GM18907 (cell line): ENCODE measurements around the gene NFASC.

Source experiments
- ATAC-seq: cut with Tn5 transposase; IDR thresholded peaks from one replicate; pipeline ENCODE4 v1.9.1; 2021; ENCODE audit warnings: mild to moderate bottlenecking, moderate library complexity; ENCODE audit not compliant: unreplicated experiment

The NFASC gene

DNA sequence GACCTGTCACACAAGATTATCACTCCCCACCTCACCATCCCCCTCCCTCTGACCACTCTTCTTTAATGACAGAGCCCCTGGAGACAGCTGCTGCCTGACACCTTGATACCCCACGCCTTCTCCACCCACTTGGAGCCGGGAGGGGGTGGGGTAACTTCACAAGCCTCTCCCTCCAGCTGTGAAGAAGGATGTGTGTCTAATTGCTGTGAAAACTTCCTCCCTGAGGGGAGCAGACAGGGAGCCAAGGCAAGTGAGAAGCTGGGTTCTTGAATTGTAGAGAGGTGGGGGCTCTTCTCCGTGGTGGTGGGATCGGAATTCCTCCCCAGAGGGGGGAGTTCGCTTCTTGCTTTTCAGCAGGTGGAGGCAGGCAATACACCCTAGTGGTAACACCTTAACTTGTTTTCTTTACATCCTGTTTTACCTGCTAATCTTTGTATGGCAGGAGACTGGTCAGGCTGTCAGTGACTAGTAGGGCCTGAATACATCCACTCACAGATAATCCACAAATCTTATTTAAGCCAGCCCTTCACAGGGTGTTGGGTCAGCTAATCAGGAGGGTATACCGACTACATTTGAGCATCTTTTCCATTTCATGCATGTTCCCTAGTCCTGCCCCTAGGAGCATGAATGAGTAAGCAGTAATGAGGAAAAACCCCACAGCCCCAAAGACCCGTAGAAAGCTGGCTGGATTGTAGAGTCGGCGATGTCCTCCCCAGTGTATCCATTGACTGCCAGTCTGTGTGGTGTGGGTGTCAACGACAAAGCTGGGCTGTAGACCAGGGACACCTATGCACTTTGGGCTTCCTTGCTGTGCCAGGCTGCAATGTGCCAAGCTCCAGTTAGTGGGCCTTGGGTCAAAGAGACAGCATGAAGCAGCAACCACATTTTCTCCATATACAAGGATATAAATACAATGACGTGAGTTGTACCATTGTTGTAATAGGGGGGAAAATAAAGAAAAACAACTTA lies 57.3 kb downstream of the NFASC start:
- no peak for ATAC-seq

DNA sequence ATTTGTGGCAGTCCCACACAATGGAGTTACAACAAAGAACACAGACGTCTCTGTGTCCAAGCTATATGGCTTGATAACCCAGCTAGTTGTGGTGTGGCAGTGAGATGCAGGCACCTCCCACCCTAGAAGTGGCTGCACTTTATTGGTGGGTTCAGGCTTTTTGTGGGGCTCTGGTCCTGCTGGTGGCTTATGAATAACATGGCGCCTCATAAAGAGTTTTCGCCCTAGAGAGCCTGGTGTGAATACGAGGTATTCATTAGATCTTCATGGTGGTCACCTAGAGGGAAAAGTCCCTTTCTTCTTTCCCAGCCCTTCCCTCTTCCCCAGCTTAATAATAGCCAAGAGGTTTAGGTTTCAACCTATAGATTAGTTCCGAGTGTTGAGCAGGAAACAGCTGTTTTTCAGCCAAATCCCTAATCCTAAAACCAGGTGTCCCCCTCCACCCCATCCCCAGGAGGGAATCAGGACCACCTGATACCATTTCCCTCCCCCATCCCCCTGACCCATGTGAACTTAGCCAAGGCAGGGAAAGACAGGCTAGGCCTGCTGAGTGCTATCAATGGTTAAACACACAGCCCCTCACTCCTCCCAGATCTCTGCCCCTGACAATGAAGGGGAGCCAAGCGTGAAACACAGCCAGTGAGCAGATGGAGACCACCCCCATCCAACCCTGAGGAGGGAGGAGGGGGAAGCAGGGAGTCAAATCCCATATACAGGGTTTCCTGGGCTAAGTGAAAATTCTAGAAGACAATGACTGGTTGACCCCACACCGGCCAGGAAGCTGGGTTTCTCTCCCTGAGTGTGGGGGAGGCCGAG lies 58.2 kb downstream of the NFASC start:
- no peak for ATAC-seq

DNA sequence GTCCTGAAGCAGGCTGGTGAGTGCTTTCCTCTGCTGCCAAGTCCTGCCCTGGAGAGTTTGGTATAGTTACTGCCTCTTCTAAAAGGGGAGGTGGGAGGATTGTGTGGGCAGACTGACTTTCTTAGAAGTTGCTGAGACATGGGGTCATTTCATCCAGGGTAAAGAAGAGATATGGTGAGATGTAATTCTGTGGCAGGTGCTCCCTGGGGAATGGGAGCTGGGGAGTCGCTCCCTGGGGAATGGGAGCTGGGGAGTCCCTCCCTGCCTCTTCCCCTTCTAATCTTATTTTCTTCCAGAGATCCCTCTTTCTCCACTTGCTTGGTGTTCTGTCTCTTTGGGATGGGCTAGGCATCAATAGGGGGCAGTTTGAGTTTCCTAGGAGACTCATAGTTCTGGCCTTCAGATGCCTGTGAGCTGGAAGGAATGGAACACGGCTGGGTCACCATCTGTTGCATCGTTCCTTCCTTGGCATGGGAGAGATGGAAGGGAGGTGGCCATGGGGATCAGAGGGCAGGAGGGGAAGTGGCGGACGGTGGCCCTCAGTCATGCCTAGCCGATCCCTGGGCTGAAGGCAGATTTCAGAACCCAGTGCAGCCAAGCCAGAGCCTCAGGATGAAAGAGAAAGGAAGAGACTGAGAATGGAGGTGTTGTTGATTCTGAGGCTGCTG lies 59.0 kb downstream of the NFASC start:
- no peak for ATAC-seq

DNA sequence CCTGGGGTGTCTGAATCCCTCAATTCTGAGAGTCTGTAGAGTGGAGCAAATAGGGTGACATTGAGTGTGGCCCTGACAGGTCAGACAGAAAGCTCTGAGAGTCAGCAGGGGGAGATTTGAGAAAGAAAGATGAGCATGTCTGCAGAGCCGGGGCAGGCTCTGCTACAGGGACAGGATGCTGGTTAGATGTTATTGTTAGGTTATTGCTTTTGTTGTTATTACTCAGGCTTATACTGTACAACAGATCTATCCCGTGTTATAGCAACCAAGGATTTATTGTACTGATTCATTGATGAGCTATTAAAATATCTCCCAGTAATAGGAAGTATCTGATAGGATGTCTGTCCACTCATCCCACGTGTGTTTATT lies 59.5 kb downstream of the NFASC start:
- ATAC-seq, result no peak

DNA sequence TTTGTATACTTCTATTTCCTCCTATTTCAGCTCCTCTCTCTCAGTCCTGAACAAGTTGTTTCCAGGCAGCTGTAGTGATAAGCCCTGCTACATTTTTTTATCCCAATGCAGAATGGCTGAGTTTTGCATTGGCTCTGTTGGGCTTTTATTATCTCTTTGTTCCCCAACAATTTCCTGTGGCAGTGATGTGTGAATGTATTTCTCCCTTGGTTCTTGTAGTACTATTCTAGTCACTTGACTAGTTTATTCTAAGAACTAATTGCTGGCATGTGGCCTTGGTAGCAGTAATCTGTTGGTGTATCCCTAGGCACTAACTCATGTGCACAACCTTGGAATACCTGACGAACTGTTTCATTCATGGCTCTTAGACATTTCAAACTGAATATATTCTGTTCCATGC lies 60.7 kb downstream of the NFASC start:
- no peak for ATAC-seq

DNA sequence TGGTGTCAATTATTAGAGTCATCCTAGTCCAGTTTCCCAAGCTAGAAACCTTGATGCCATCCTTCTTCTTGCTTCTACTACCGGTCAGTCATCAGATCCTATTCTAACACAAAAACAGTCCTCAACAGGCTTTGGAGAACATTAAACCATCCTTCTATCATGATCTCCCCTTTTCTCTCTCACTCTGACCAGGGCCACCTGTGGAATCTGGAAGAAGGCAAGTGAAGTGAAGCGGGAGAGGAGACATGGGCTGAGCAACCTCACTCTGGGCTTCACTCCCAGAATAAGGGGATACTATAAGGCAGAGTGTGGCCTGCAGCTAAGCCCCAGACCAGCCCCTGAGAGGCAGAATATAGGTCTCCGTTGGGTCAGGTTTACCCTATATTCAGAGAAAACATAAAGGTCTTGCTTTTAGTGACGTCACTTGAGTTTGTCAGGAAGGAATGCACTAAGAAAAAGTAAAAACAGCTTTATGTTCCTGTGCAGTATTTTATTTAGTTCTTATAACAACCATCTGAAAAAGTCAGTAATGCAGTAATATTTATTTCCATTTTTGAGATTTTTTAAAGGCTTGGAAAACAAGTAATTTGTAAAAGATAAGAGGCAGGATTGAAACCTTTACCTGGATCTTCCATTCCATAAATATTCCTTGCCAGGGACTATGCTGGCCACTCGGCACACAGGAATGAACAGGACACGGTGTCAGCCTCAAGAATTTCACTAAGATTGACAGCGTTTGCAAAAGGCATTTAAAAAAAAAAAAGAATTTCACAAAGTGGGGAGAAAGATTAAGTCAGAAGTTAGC lies 61.3 kb downstream of the NFASC start:
- ATAC-seq, result no peak

DNA sequence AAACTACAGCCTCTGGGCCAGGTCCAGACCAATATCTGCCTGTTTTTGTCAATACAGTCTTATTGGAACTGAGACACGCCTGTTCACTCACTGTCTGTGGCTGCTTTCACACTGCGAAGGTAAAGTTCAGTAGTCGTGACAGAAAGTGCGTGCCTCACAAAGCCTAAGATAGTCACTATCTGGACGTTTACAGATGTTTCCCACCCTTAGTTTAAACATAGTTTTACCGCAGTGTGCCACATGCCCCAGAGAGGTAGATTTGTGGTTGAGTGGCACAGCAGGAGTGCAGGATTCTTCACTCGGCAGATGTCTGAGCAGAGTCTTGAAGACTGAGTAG lies 61.9 kb downstream of the NFASC start:
- no peak for ATAC-seq

DNA sequence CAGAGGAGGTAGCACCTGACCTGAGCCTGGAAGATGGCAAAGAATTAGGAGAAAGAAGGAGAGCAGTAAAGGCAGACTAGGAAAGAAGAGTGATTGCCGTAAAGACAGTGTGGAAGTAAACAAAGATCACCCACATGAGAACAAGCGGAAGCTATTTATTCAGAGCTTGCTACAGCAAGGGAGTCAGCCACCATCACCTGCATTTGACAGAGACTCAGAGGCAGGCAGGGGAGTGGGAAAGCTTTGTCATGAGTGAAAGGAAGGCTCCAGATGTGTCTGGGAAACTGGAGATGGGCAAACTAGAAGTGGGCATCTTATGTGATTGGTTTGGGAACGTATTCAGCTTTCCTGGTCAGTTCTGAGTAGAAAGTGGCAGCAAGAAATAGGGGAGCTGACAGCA lies 64.5 kb downstream of the NFASC start:
- no peak for ATAC-seq

DNA sequence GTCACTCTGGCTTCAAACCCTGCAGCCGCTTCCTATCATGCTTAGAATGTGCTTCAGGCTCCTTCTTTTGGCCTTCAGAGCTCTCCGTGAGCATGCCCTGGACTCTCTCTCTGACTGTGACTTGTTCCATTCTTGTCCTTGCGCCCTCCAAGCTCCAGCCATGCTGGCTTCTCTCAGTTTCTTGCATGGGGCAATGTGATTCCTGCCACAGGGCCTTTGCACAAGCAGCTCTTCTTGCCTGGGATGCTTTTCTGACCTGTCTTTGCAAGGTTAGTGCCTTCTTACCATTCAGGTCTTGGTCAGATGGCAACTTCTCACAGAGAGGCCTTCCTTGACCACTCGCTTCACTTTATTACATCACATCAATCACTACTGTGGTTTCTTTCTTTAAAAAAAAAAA lies 66.1 kb downstream of the NFASC start:
- ATAC-seq, result no peak

DNA sequence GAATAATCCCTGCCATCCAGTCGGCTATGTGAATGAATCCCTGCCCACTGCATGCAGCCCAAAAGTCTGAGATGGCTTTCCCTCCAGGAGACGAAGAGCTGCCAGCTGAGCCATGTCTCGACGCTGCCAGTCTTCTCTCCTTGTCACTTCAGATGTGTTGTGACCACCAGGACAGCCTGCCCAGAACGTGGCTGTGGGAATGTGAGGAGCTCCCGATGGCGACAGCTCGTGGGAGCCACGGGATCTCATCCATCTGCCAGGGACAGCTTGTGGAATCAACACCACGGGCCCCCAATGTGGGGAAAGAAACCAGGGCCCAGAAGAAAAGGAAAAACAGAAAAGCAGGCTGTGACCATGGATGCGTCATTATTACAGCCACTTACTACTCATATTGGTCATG lies 67.2 kb downstream of the NFASC start:
- ATAC-seq, result no peak

DNA sequence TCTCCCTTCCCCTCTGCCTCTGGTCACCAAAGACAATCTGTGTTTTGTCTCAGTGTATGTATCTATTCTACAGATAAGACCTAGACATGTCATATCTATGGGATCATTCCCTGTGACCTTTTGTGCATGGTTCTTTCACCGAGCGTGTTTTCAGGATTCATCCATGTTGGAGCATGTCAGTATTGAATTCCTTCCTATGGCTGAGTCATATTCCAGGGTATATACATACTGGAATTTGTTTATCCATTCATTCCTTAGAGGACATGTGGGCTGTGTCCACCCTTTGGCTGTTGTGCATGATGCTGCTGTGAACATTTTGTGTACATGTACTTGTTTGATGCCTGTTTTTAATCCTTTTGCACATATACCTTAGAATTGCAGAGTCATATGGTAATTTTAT lies 69.9 kb downstream of the NFASC start:
- no peak for ATAC-seq

DNA sequence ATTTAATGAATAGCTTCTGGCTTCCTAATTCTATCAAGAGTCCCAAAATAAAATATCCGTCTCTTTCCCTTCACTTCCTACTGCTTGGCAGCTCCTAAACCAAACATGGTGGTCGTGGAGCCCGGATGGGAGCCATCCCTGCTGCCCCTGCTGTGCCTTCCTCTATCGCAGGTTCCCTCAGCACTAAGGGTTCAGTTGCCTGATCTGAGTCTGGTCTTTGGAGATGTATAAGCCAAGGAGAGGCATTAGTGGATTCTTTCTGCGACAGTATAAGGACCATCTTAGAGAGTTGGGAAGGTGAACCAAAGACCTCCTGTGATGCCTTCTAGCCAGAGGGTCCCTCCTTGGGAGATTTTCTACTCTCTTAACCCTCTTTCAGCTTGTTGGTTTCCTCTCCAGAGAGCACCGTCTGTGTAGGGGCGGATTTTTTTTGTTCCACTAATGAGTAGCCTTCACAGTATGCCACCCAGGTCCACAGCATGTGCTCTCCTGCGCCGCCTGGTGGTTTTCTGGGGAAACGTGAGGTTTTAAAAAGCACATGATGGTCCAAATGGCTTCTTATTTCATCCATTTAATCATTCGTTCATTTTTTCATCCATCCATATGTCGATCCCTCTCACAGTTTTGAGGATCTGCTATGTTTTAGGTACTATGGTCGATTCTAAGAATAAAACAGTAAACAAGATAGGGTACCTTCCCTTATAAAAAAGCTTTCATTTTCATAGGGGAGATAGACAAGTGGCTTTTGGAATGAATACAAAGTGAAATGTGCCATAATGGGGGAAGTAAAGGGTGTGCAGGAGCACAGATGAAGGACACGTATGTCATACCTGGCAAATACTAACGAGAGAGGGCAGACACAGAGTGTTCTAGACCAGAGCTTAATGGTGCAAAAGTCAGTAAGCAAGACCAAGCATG lies 71.0 kb downstream of the NFASC start:
- ATAC-seq, result no peak

DNA sequence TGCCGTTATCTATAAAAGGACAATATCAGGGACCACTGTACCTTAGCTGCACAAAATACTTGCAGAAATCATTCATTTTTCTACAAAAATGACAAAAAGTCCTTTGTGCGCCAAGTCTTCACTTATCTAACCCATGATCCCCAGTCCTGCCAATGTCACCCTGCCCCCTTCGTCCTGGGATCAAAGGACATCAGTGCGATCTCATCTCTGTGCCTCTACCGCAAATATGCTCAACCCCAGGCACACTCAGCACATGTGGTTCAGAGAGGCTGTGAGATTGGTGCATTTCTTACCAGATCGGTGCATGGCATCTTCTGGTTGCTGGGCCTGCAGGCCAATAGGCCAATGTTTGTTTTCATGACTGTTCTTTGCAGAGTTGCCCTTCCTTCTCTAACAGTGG lies 72.8 kb downstream of the NFASC start:
- ATAC-seq, result no peak

DNA sequence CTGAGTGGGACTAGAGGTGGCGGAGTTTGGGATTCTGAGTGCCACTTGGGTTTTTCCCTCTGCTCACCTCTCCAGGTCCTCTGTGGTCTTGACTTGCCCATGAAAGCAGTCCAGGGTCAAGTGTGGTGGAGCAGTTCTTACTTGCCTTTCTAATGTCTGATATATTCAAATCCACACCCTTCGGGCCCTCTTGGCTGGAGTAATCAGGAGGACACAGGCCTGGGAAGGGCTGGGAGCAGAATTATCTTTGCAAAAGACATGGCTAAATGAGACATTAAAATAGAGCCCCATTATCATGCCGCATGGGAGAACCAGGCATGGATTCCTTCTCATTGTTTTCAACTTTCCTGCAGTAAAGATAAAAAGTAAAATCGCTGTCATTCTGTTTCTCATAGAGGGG lies 74.0 kb downstream of the NFASC start:
- no peak for ATAC-seq

DNA sequence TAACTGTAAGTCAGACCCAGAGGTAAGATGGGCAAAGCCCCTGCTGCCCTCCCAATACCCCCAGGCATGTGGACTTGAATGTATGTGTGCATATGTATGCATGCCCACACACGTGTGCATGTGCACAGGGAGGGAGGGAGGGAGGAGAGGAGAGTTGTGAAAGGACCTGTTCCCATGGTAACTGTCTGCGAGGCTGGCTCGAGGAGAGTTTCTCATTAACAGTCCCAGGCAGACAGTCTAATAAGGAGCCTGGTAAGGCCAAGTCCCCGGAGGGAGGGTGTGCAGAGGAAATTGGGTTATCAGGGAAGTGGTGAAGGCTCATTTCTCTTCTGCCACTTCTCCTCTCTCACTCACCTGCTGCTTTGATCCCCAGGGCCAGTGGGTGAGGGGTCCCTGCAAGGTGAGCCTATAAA lies 74.9 kb downstream of the NFASC start:
- ATAC-seq, result no peak

DNA sequence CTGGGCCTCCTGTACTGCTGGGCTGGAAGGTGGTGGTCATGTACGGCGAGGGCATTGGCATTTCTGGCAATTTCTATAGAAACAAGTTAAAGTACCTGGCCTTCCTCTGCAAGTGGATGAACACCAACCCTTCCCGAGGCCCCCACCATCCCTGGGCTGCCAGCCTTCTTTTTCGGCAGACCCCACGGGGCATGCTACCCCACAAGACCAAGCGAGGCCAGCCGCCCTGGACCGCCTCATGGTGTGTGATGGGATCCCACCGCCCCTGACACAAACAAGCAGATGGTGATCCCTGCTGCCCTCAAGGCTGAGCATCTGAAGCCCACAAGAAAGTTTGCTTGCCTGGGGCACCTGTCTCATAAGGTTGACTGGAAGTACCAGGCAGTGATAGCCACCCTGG lies 76.0 kb downstream of the NFASC start:
- no peak for ATAC-seq

DNA sequence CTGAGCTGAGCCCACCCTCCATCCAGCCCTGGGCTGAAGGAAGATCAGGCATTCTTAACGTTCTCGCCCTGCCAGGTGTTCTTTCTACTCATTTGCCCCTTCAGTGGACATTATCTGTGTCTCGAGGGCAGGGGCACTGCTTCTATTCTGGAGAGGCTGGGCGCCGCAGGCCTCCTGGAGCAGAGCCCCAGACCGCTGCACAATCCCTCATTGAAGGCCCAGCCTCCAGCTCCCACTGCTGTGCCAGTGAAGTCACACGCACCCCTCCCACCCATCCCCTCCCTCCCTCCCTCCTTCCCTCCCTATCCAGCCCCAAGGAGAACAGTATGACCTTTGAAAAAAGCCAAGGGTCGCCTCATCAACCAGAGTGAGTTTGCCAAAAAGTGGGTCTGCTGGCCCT lies 76.7 kb downstream of the NFASC start:
- no peak for ATAC-seq

DNA sequence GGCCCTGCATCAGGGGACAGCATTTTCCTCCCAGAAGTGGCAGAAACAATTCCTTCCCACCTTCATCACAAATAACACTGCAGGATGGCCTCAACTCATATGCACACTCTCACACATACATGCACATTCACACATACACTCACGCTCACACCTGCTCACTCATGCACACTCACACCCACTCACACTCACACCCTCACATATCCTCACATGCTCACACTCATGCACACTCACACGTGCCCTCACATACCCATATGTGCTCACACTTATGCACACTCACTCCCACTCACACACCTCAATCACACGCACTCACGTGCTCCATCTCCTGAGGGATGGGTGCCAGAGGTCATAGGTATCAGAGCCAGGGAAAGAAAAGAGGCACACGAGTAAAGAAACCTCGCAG lies 77.1 kb downstream of the NFASC start:
- no peak for ATAC-seq

DNA sequence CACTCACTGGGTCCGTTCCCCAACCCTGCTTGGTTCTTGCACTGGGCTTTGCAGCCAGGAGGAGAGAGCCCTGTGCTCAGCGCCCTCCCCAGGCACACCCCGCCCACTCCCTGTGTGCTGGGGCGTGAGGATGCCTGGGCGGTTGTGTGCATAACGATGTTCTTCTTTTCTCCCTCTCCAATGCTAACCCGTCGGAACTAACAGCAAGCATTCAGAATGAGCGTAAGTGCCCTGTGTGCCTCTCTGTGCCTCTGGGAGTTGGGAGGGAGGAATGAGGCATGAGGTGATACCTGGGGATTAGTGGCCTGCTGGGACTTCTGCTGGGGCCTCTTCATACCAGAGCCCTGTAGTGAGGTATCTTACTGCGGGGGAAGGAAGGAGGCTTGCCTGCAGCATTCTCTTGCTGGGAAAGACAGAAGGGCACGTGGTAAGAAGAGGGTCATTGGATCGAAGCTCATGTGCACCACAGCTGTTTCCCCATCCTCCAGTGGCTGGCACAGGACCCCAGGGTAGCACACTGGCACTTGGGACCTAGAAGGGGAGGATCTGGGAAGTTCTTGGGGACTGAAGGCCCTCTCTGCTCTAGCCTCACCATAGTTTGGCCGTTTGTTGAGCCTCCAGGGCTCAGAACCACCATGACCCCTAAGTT lies 79.8 kb downstream of the NFASC start:
- ATAC-seq, result no peak
